BLaER1 (cell line): ENCODE data around the gene CAMK2D.

Experiments used
- H3K27ac ChIP-seq: shearing (Covaris generic); formaldehyde crosslinking; 2 replicates; pipeline ENCODE4 v1.8.1; 2022
- H3K27me3 ChIP-seq: shearing (Covaris generic); formaldehyde crosslinking; 2 replicates; pipeline ENCODE4 v1.8.1; 2022
- H3K36me3 ChIP-seq: shearing (Covaris generic); formaldehyde crosslinking; 2 replicates; pipeline ENCODE4 v1.8.1; 2022
- H3K4me1 ChIP-seq: shearing (Covaris generic); formaldehyde crosslinking; 2 replicates; pipeline ENCODE4 v1.8.1; 2022
- H3K4me2 ChIP-seq: shearing (Covaris generic); formaldehyde crosslinking; 2 replicates; pipeline ENCODE4 v1.8.1; 2022
- H3K4me3 ChIP-seq: shearing (Covaris generic); formaldehyde crosslinking; 2 replicates; pipeline ENCODE4 v1.8.1; 2022
- H3K9ac ChIP-seq: shearing (Covaris generic); formaldehyde crosslinking; 2 replicates; pipeline ENCODE4 v1.8.1; 2022
- H3K9me3 ChIP-seq: shearing (Covaris generic); formaldehyde crosslinking; 2 replicates; pipeline ENCODE4 v1.8.1; 2022
- H4K20me1 ChIP-seq: shearing (Covaris generic); formaldehyde crosslinking; 2 replicates; pipeline ENCODE4 v1.8.1; 2022
- Cebpa-rat ChIP-seq: shearing (Covaris generic); IDR thresholded peaks from 2 replicates; pipeline ENCODE4 v1.8.1; 2022

The CAMK2D gene

DNA sequence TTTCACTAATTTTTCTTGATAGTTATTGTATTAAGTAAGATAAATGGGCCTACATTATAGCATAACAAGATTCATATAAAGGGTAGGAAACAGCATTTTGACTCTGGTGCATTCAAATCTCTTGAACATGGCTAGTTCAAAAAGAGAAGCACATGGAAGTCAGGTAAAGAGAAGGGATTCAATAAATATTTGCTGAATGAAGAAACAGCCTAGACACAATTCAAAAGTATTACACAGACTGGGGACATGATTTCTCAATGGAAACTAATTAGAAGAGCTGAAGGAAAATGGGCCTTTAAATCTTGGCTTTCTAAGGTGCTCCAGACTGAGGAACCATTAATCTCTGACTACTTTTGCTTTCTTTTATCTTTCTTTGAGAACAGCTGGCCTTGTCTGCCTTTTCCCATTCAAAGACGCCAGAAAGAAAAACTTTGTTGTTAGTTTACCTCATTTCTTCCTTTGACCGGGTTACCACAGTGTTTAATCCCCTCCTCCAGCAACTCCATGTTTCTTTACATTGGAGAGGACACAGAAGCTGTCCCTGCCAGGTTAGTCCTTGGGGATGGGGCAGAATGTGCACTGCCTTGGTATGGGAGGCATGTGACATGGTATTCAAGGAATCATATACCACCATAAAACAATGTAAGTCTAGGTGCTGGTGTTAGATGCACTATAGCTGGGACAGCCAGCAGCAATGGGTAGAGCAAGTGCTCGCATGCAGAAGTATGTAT is 264.2 kb downstream of the CAMK2D start:
- no peak overlapping the region for H3K9ac ChIP-seq
- H3K9me3 ChIP-seq, result peaks cover 26% of the 10 kb centered on the region
- H3K4me2 ChIP-seq, result no peak overlapping the region
- no peaks in the 10 kb centered on the region for H3K27me3 ChIP-seq
- H3K4me3 ChIP-seq, result no peak overlapping the region
- no peaks in the 10 kb centered on the region for H4K20me1 ChIP-seq
- H3K4me1 ChIP-seq, result 0 out of 2 replicates have a peak, but pooled peaks cover 6% of the 10 kb centered on the region
- peaks cover 67% of the 10 kb centered on the region for H3K36me3 ChIP-seq
- H3K27ac ChIP-seq, result no peak overlapping the region
- no peak for TF ChIP-seq Cebpa-rat

DNA sequence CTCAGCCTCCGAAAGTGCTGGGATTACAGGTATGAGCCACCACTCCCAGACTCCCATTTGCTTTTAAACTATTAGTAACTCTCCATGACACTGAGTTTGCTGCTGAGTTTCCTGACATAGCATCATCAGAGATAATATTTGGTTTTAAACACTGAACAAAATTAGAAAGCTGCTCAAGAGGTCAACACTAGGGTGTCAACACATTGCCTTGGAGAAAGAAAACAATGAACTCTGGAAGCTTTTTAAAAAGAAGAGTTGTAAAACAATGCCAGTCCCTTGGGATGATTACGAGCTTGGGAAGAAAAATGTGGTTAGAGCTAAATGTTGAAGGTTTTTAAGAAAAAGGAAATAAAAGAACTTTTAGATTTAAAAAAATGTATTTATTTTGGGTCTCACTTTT is 264.8 kb downstream of the CAMK2D start:
- Histone ChIP-seq H3K4me2 (no peak overlapping the region), H3K9ac (no peak overlapping the region), H3K4me1 (0 out of 2 replicates have a peak, but pooled peaks cover 6% of the 10 kb centered on the region), H3K27ac (no peak overlapping the region), H3K9me3 (peaks cover 26% of the 10 kb centered on the region), H3K27me3 (no peaks in the 10 kb centered on the region), H4K20me1 (no peaks in the 10 kb centered on the region), H3K4me3 (no peak overlapping the region), H3K36me3 (peaks cover 66% of the 10 kb centered on the region)
- no peak for TF ChIP-seq Cebpa-rat

DNA sequence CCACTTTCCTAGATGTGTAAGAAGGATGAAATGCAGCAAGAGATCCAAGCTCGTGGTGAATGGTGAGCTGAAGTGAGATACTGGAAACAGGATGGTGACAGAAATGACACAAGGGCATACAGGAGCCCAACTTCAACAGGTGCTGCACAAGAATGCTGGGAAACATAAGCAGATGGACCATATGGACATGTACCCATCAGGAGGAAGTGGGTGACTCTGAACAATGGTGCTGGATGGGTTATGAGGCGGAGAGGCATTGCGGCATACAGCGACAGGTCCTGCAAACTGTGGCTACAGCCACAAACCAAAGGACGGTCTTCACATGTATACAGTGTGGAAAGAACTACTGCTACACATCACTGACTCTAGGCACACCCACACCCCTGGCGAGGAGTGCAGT is 265.7 kb downstream of the CAMK2D start:
- Histone ChIP-seq H3K9ac (no peak overlapping the region), H3K4me3 (no peak overlapping the region), H3K27ac (no peak overlapping the region), H3K27me3 (no peaks in the 10 kb centered on the region), H4K20me1 (no peaks in the 10 kb centered on the region), H3K36me3 (peaks cover 59% of the 10 kb centered on the region), H3K4me2 (no peak overlapping the region), H3K4me1 (0 out of 2 replicates have a peak, but pooled peaks cover 6% of the 10 kb centered on the region), H3K9me3 (peaks cover 26% of the 10 kb centered on the region)
- TF ChIP-seq Cebpa-rat, result no peak

DNA sequence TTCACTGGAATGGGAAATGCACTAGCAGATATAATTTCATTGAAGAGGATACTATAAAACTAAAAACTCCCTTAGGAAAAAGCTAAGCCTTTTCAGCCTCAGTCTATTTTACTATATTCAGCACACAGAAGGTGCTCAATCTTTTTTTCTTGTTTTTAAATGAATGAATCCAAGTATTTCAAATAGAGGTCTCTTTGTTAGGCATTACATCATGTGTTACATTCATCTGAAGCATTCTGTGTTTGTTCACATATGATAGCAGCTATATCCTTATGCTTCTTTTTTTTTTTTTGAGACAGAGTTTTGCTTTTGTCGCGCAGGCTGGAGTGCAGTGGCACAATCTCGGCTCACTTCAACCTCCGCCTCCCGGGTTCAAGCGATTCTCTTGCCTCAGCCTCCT is 278.4 kb downstream of the CAMK2D start:
- H3K9ac ChIP-seq, result no peak overlapping the region
- no peaks in the 10 kb centered on the region for H3K9me3 ChIP-seq
- H4K20me1 ChIP-seq, result no peaks in the 10 kb centered on the region
- no peak for TF ChIP-seq Cebpa-rat
- H3K36me3 ChIP-seq, result peaks cover 75% of the 10 kb centered on the region
- no peaks in the 10 kb centered on the region for H3K4me1 ChIP-seq
- no peak overlapping the region for H3K4me2 ChIP-seq
- no peaks in the 10 kb centered on the region for H3K27me3 ChIP-seq
- no peak overlapping the region for H3K4me3 ChIP-seq
- no peak overlapping the region for H3K27ac ChIP-seq

DNA sequence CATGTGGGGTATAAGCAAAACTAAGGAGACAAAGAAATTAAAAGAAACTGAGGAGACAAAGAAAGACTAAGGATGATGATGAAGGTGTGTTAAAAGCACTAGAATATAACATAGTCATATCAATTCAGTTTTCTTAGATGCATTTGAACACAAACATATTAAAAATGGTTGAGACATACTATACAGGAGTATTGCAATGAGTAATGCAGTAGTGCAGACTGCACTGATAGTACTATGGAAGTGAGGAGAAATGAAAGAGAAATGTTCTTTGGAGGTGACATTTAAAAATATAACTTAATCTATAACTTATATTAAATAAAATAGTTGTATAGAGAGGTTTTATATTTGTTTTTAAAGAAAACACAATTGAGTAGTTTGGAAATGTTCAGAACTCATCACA is 279.2 kb downstream of the CAMK2D start:
- Histone ChIP-seq H3K36me3 (peaks cover 82% of the 10 kb centered on the region), H3K4me3 (no peak overlapping the region)

DNA sequence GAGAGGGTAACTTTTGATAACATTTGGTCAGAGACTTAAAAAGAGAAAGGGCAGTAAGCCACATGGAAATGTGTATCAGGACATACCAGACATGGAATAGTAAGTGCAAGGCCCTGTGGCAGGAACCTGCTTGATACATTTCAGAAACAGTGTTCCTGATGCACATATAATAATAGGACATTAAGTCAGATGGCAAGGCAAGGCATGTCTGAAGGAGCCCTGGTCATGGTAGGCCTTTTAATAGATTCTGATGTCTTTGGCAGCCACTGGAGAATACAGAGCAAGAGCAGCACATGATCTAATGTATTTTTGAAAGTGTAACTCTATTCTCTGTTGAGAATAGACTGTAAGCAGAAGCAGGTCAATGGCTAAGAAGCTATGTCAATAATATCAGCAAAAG is 279.7 kb downstream of the CAMK2D start:
- Histone ChIP-seq H3K27ac (no peak overlapping the region), H3K36me3 (peaks cover 87% of the 10 kb centered on the region), H3K4me2 (no peak overlapping the region), H3K27me3 (no peaks in the 10 kb centered on the region), H3K9ac (no peak overlapping the region), H3K4me1 (no peaks in the 10 kb centered on the region), H4K20me1 (no peaks in the 10 kb centered on the region), H3K9me3 (peaks cover 9% of the 10 kb centered on the region), H3K4me3 (no peak overlapping the region)
- no peak for TF ChIP-seq Cebpa-rat

More for the DNA sequence above, 279.2 kb downstream of the CAMK2D start:
- H3K4me2 ChIP-seq, result no peak overlapping the region
- no peak for TF ChIP-seq Cebpa-rat
- no peak overlapping the region for H3K27ac ChIP-seq
- no peaks in the 10 kb centered on the region for H3K27me3 ChIP-seq
- H4K20me1 ChIP-seq, result no peaks in the 10 kb centered on the region
- H3K9ac ChIP-seq, result no peak overlapping the region
- H3K9me3 ChIP-seq, result peaks cover 3% of the 10 kb centered on the region
- H3K4me1 ChIP-seq, result no peaks in the 10 kb centered on the region

DNA sequence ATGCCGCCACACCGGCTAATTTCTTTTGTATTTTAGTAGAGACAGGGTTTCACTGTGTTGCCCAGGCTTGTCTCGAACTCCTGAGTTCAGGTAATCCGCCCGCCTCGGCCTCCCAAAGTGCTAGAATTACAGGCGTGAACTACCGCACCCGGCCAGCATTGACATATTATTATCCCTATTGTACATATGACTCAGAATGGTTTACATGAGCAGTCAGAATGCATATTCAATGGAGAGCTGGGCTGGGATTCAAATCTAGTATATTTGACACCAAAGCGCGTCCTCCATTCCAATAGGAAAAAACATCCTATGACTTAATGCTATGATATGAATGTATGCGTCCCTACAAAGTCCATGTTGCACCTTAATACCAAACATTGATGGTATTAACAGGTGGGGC is 281.4 kb downstream of the CAMK2D start:
- peaks cover 87% of the 10 kb centered on the region for H3K36me3 ChIP-seq
- H3K4me1 ChIP-seq, result no peaks in the 10 kb centered on the region
- no peak overlapping the region for H3K4me2 ChIP-seq
- no peaks in the 10 kb centered on the region for H4K20me1 ChIP-seq
- H3K4me3 ChIP-seq, result no peak overlapping the region
- no peak overlapping the region for H3K27ac ChIP-seq
- H3K27me3 ChIP-seq, result no peaks in the 10 kb centered on the region
- H3K9ac ChIP-seq, result no peak overlapping the region
- peaks cover 11% of the 10 kb centered on the region for H3K9me3 ChIP-seq
- no peak for TF ChIP-seq Cebpa-rat

DNA sequence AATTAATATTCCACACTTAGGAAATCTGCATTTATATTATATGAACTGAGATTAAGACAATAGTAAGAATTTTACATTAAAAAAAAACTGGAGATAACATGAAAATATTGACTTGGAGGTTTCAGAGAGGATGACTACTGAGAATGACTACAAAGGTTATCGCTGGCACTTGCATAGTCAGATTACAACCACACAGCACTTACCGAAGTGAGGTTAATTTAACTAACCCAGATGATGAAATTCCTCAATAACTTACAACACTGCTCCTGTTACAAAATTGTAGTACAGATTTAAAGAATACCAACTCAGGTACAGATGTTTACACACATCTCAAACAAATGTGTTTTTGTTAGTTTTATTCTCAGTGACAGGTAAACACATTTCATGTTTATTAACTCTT is 283.5 kb downstream of the CAMK2D start:
- TF ChIP-seq Cebpa-rat, result no peak
- H3K36me3 ChIP-seq, result peaks cover 76% of the 10 kb centered on the region
- H3K27me3 ChIP-seq, result no peaks in the 10 kb centered on the region
- no peaks in the 10 kb centered on the region for H4K20me1 ChIP-seq
- H3K4me2 ChIP-seq, result no peak overlapping the region
- no peak overlapping the region for H3K27ac ChIP-seq
- H3K9ac ChIP-seq, result no peak overlapping the region
- H3K4me3 ChIP-seq, result no peak overlapping the region
- no peaks in the 10 kb centered on the region for H3K4me1 ChIP-seq
- H3K9me3 ChIP-seq, result peaks cover 11% of the 10 kb centered on the region

DNA sequence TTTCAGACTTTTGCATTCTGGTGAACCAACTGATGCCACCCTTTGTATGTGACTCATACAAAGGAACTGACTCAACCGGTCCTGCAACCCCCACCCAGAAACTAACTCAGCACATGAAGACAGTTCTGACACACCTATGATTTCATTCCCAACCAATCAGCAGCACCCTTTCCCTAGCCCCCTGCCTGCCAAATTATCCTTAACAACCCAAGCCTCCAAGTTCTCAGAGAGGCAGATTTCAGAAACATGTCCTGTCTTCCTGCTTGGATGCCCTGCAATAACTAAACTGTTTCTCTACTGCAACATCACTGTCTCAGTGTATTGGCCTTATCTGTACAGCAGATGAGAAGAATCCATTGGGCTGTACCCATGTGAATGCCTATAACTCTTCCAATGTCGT is 284.7 kb downstream of the CAMK2D start:
- H3K36me3 ChIP-seq, result peaks cover 70% of the 10 kb centered on the region
- peaks cover 11% of the 10 kb centered on the region for H3K9me3 ChIP-seq
- H3K9ac ChIP-seq, result no peak overlapping the region
- no peak for TF ChIP-seq Cebpa-rat
- no peak overlapping the region for H3K4me2 ChIP-seq
- H3K27ac ChIP-seq, result no peak overlapping the region
- H3K4me1 ChIP-seq, result no peaks in the 10 kb centered on the region
- no peaks in the 10 kb centered on the region for H4K20me1 ChIP-seq
- no peak overlapping the region for H3K4me3 ChIP-seq
- no peaks in the 10 kb centered on the region for H3K27me3 ChIP-seq

DNA sequence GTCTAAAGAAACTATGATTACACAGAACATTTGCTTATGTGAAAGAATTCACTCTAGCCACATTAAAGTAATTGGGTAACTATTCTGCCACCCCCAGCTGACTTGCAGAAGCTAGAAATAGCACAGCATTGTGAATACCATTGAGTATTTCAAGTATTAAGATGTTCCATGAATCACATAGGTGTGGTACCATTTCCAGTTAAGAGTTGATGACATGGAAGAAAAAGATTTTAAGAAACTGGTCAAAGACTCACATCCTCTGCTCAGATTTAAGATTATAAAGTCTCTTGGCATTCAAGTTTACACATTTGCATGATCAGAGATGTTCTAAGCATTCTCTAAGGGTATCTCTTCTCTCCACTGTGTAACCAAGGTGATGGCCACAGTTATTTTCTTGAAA is 287.5 kb downstream of the CAMK2D start:
- Histone ChIP-seq H3K4me2 (no peak overlapping the region), H3K9ac (no peak overlapping the region), H3K36me3 (peaks cover 69% of the 10 kb centered on the region), H3K27ac (no peak overlapping the region), H4K20me1 (no peaks in the 10 kb centered on the region), H3K4me1 (no peaks in the 10 kb centered on the region), H3K27me3 (no peaks in the 10 kb centered on the region), H3K9me3 (peaks cover 11% of the 10 kb centered on the region), H3K4me3 (no peak overlapping the region)
- no peak for TF ChIP-seq Cebpa-rat
